IMR-90 (cell line): ENCODE data around the gene SCFD2. TPM values are rescaled to one million over a fixed set of nuclear protein-coding genes. Genes with fewer than 3 reads are reported as not detected.

Source experiments
- ATAC-seq: fragments of 200-7000 bp; cut with Tn5 transposase; 2 replicates; pipeline ENCODE4 v1.9.1; 2020; ENCODE audit warnings: low read depth, mild to moderate bottlenecking, moderate library complexity
- BruUV-seq: library from RNA; stranded (reverse); fragments of 400-500 nt; replicated peaks from 2 replicates; lab custom pipeline; 2021; lab: Mats Ljungman, UMichigan
- CTCF ChIA-PET: fragments of 300-600 bp; formaldehyde crosslinking; extraction: SDS; loops from one replicate; lab custom pipeline; 2021; ENCODE audit warnings: antibody characterized with exemption; lab: Yijun Ruan, JAX
- POLR2A ChIA-PET: fragments of 300-600 bp; sonication (Branson Sonifier 250); formaldehyde crosslinking; loops from one replicate; lab custom pipeline; 2022; ENCODE audit warnings: antibody characterized with exemption; ENCODE audit not compliant: unreplicated experiment; lab: Charles Lee
- DNase-seq: peaks from one replicate; pipeline ENCODE4 v3.0.0; 2013
- H2AFZ ChIP-seq: replicated peaks from 2 replicates; pipeline ENCODE3; 2013; ENCODE audit warnings: low read length, mild to moderate bottlenecking; ENCODE audit not compliant: poor library complexity
- H2AK5ac ChIP-seq: 2 replicates; pipeline ENCODE4 v1.6.1; 2013; ENCODE audit warnings: low read depth, low read length, inconsistent platforms
- H2AK9ac ChIP-seq: replicated peaks from 2 replicates; pipeline ENCODE3; 2013; ENCODE audit warnings: mild to moderate bottlenecking, low read depth, low read length, moderate library complexity; ENCODE audit not compliant: poor library complexity
- H2BK120ac ChIP-seq: 2 replicates; pipeline ENCODE4 v1.6.1; 2013; ENCODE audit warnings: low read depth, low read length, inconsistent platforms
- H2BK15ac ChIP-seq: 3 replicates; pipeline ENCODE4 v1.6.1; 2013; ENCODE audit warnings: low read depth, low read length, inconsistent platforms
- H2BK20ac ChIP-seq: 2 replicates; pipeline ENCODE4 v1.6.1; 2013; ENCODE audit warnings: low read depth, mild to moderate bottlenecking, inconsistent platforms, low read length, moderate library complexity
- H2BK5ac ChIP-seq: 2 replicates; pipeline ENCODE4 v1.6.1; 2013; ENCODE audit warnings: mild to moderate bottlenecking, low read depth, low read length, inconsistent platforms; ENCODE audit not compliant: poor library complexity, severe bottlenecking
- H3K14ac ChIP-seq: replicated peaks from 2 replicates; pipeline ENCODE4 v1.6.1; 2013; ENCODE audit warnings: low read depth, low read length, inconsistent platforms
- H3K18ac ChIP-seq: 2 replicates; pipeline ENCODE4 v1.6.1; 2013; ENCODE audit warnings: low read depth, low read length, control low read depth
- H3K23ac ChIP-seq: 2 replicates; pipeline ENCODE4 v1.6.1; 2013; ENCODE audit warnings: low read depth, low read length, inconsistent platforms
- H3K27ac ChIP-seq: 2 replicates; pipeline ENCODE4 v1.5.1; 2013; ENCODE audit warnings: mild to moderate bottlenecking, control low read depth, low read length; ENCODE audit not compliant: insufficient read depth
- H3K27me3 ChIP-seq: 2 replicates; pipeline ENCODE4 v1.6.1; 2013; ENCODE audit warnings: low read length; ENCODE audit not compliant: control insufficient read depth, insufficient read depth
- H3K36me3 ChIP-seq: 2 replicates; pipeline ENCODE4 v1.6.1; 2013; ENCODE audit warnings: low read length, mixed read lengths; ENCODE audit not compliant: control insufficient read depth, insufficient read depth
- H3K4ac ChIP-seq: 2 replicates; pipeline ENCODE4 v1.6.1; 2013; ENCODE audit warnings: low read depth, low read length, inconsistent platforms
- H3K4me1 ChIP-seq: 2 replicates; pipeline ENCODE4 v1.6.1; 2013; ENCODE audit warnings: low read length, mixed read lengths; ENCODE audit not compliant: control insufficient read depth, insufficient read depth
- H3K4me2 ChIP-seq: 2 replicates; pipeline ENCODE4 v1.6.1; 2013; ENCODE audit warnings: low read depth, mild to moderate bottlenecking, control low read depth, low read length, moderate library complexity
- H3K4me3 ChIP-seq: 2 replicates; pipeline ENCODE4 v1.5.1; 2013; ENCODE audit warnings: low read depth, mild to moderate bottlenecking, control low read depth, low read length, moderate library complexity; ENCODE audit not compliant: insufficient read depth
- H3K56ac ChIP-seq: 2 replicates; pipeline ENCODE4 v1.6.1; 2013; ENCODE audit warnings: low read length, inconsistent platforms; ENCODE audit not compliant: insufficient read depth; ENCODE audit errors: extremely low read depth
- H3K79me1 ChIP-seq, 2 experiments: 2 replicates each; pipeline ENCODE4 v1.6.1; 2013; ENCODE audit warnings: low read length in 2 of 2, inconsistent platforms in 1 of 2, low read depth in 1 of 2
- H3K9ac ChIP-seq: 2 replicates; pipeline ENCODE4 v1.6.1; 2013; ENCODE audit warnings: low read depth, low read length, control low read depth
- H3K9me1 ChIP-seq: 2 replicates; pipeline ENCODE4 v1.6.1; 2013; ENCODE audit warnings: low read length, inconsistent platforms; ENCODE audit not compliant: insufficient read depth
- H3K9me3 ChIP-seq: 2 replicates; pipeline ENCODE4 v1.6.1; 2013; ENCODE audit warnings: low read length; ENCODE audit not compliant: control insufficient read depth, insufficient read depth
- H4K20me1 ChIP-seq: 2 replicates; pipeline ENCODE4 v1.6.1; 2013; ENCODE audit warnings: low read length, inconsistent platforms; ENCODE audit not compliant: insufficient read depth
- H4K5ac ChIP-seq: 2 replicates; pipeline ENCODE4 v1.6.1; 2013; ENCODE audit warnings: mild to moderate bottlenecking, low read depth, low read length, control low read depth
- H4K8ac ChIP-seq, 2 experiments: 2 replicates each; pipeline ENCODE4 v1.6.1; 2013; ENCODE audit warnings: low read depth in 2 of 2, low read length in 2 of 2, control low read depth in 1 of 2, inconsistent platforms in 1 of 2
- H4K91ac ChIP-seq: 2 replicates; pipeline ENCODE4 v1.6.1; 2013; ENCODE audit warnings: low read depth, low read length, inconsistent platforms; ENCODE audit not compliant: insufficient read depth
- BHLHE40 ChIP-seq: fragments of 150-350 bp; IDR thresholded peaks from 2 replicates; pipeline ENCODE4 v1.6.1; 2016; ENCODE audit warnings: mild to moderate bottlenecking, low read depth, low read length
- CEBPB ChIP-seq: IDR thresholded peaks from 2 replicates; pipeline ENCODE4 v1.6.1; 2012; ENCODE audit warnings: low read depth, low read length, improper control_type of control experiment
- CHD1 ChIP-seq: IDR thresholded peaks from 2 replicates; pipeline ENCODE4 v1.6.1; 2012; ENCODE audit warnings: low read depth, low read length, improper control_type of control experiment
- FOS ChIP-seq: fragments of 150-350 bp; IDR thresholded peaks from 2 replicates; pipeline ENCODE4 v1.6.1; 2016; ENCODE audit warnings: low read depth, low read length
- MAFK ChIP-seq: IDR thresholded peaks from 2 replicates; pipeline ENCODE4 v1.6.1; 2012; ENCODE audit warnings: low read depth, low read length, improper control_type of control experiment
- MAZ ChIP-seq: IDR thresholded peaks from 2 replicates; pipeline ENCODE4 v1.6.1; 2012; ENCODE audit warnings: low read depth, mild to moderate bottlenecking, low read length, improper control_type of control experiment, moderate library complexity, borderline replicate concordance
- MXI1 ChIP-seq: IDR thresholded peaks from 2 replicates; pipeline ENCODE4 v1.6.1; 2012; ENCODE audit warnings: low read depth, mild to moderate bottlenecking, low read length, moderate library complexity, borderline replicate concordance
- NFE2L2 ChIP-seq: fragments of 150-350 bp; IDR thresholded peaks from 2 replicates; pipeline ENCODE4 v1.6.1; 2016; ENCODE audit warnings: low read depth, mild to moderate bottlenecking, low read length
- POLR2A ChIP-seq: IDR thresholded peaks from 2 replicates; pipeline ENCODE4 v1.6.1; 2012; ENCODE audit warnings: mild to moderate bottlenecking, low read depth, low read length
- RAD21 ChIP-seq: IDR thresholded peaks from 2 replicates; pipeline ENCODE4 v1.6.1; 2012; ENCODE audit warnings: low read length, improper control_type of control experiment
- RCOR1 ChIP-seq: IDR thresholded peaks from 2 replicates; pipeline ENCODE4 v1.6.1; 2012; ENCODE audit warnings: mild to moderate bottlenecking, low read length, improper control_type of control experiment; ENCODE audit not compliant: insufficient replicate concordance
- RFX5 ChIP-seq: IDR thresholded peaks from 2 replicates; pipeline ENCODE4 v1.8.0; 2012; ENCODE audit warnings: low read depth, mild to moderate bottlenecking, low read length, moderate library complexity
- SMC3 ChIP-seq: fragments of 150-350 bp; IDR thresholded peaks from 2 replicates; pipeline ENCODE4 v1.6.1; 2016; ENCODE audit warnings: low read depth, mild to moderate bottlenecking, antibody characterized with exemption, low read length, moderate library complexity
- WGBS, 2 experiments: methylation state at CpG; one replicate each; pipeline versions ENCODE4 v1.1.5 to v1.1.7; 2013; ENCODE audit warnings: missing lambda C conversion rate in 2 of 2; ENCODE audit not compliant: insufficient read length in 1 of 2; ENCODE audit errors: extremely low coverage in 2 of 2; 5-methylcytosine and 5-hydroxymethylcytosine counted together
- dilution Hi-C: fragments of 300-500 bp; cut with HindIII; formaldehyde crosslinking; loops from one replicate; pipeline ENCODE4 v1.14.3; 2018; ENCODE audit warnings: low sequenced_read_pairs; ENCODE audit not compliant: unreplicated experiment
- in situ Hi-C: fragments of 300-500 bp; cut with MboI; formaldehyde crosslinking; loops from 3 replicates; pipeline ENCODE4 v1.14.3; 2019; ENCODE audit warnings: low sequenced_read_pairs, inconsistent platforms, mixed read lengths
- intact Hi-C: fragments of 100-400 bp; cut with micrococcal nuclease; formaldehyde crosslinking; loops from 2 replicates; pipeline ENCODE4 v1.10.0; 2022
- polyA plus RNA-seq, 3 experiments: library from polyadenylated mRNA; depleted of rRNA; stranded (reverse); fragments of >200 nt; gene quantifications; 2 replicates each; pipeline ENCODE4 v1.2.3, GENCODE V29; 2012; ENCODE audit warnings: low replicate concordance in 1 of 3
- total RNA-seq: library from RNA; depleted of rRNA; stranded (reverse); fragments of >200 nt; gene quantifications from 2 replicates; pipeline ENCODE4 v1.2.3, GENCODE V29; 2012
- TF ChIP-seq, protein P1 (sequence below): fragments of 150-350 bp; IDR thresholded peaks from 2 replicates; pipeline ENCODE4 v1.6.1; 2017; ENCODE audit warnings: mild to moderate bottlenecking, antibody characterized with exemption, low read length, low read depth
- TF ChIP-seq, protein P2 (sequence below): conservative IDR thresholded peaks from 2 replicates; pipeline ENCODE4 v1.5.1; 2012; ENCODE audit warnings: mild to moderate bottlenecking, low read depth, low read length, improper control_type of control experiment
- TF ChIP-seq, protein P3 (sequence below): fragments of 150-350 bp; IDR thresholded peaks from 2 replicates; pipeline ENCODE4 v1.6.1; 2016; ENCODE audit warnings: low read depth, mild to moderate bottlenecking, low read length, moderate library complexity, borderline replicate concordance

SCFD2 gene
- total and polyA plus RNA-seq, 2 of the 4 experiments (the other 2 are of a cell fraction), result 18.9 to 62.4 TPM

DNA sequence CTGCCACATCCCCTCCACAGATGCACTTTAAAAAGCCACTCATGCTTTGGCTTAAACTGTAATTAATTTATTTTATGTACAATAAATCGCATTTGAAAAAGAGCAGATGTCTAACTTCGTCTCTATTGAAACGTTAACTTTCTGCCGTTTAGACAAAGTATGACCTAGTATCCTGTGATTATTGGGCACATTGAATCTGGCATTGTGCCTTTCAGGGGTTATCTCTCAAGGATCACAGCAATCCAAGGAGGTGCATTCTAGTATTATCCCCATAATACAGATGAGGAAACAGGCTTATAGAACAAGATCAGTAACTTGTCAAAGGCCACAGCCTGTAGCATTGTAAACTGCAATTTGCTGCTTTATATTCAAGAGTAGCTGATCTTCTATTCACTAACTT, 499.1 kb downstream of the SCFD2 start:
- Histone ChIP-seq H4K20me1 (no peaks in the 10 kb centered on the region), H3K27me3 (no peaks in the 10 kb centered on the region), H3K23ac (no peak overlapping the region), H3K9me3 (no peaks in the 10 kb centered on the region), H3K79me1 (no peaks in the 10 kb centered on the region; a peak in 1 of 4 replicates), H2BK15ac (no peak overlapping the region), H2AFZ (no peak overlapping the region), H3K9me1 (peaks cover 7% of the 10 kb centered on the region; the same call in 1 of the 2 replicates), H2BK120ac (no peak overlapping the region), H3K4ac (no peak overlapping the region), H3K36me3 (peaks cover 15% of the 10 kb centered on the region), H2BK20ac (no peak overlapping the region), H3K56ac (no peak overlapping the region), H3K9ac (no peak overlapping the region), H4K5ac (no peak overlapping the region), H3K4me3 (no peak overlapping the region), H3K27ac (no peak overlapping the region), H3K18ac (no peak overlapping the region), H2AK9ac (no peak overlapping the region), H2AK5ac (no peak overlapping the region), H4K91ac (no peak overlapping the region), H3K4me1 (peaks cover 9% of the 10 kb centered on the region; the same call in 1 of the 2 replicates), H3K14ac (no peak overlapping the region), H3K4me2 (no peak overlapping the region), H2BK5ac (no peak overlapping the region), H4K8ac (no peak overlapping the region)
- ATAC-seq, result no peak
- in situ Hi-C loops, result no loop called here
- DNase-seq, result no peak
- intact Hi-C loops, result loop anchor here (10.0 kb wide), 2 partner anchors 212 to 492 kb away; partner anchors contain the start of gene USP46
- WGBS, 2 experiments, result no CpG with 5 or more reads among the region's 4 CpGs
- ChIA-PET POLR2A (no interaction called here), CTCF (no interaction called here)
- dilution Hi-C loops, result no loop called here
- TF ChIP-seq BHLHE40, result no peak
- no peak for TF ChIP-seq POLR2A
- no peak for TF ChIP-seq CEBPB
- no peak for TF ChIP-seq NFE2L2
- TF ChIP-seq MXI1, result no peak
- TF ChIP-seq, protein P1, sequence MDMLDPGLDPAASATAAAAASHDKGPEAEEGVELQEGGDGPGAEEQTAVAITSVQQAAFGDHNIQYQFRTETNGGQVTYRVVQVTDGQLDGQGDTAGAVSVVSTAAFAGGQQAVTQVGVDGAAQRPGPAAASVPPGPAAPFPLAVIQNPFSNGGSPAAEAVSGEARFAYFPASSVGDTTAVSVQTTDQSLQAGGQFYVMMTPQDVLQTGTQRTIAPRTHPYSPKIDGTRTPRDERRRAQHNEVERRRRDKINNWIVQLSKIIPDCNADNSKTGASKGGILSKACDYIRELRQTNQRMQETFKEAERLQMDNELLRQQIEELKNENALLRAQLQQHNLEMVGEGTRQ, result no peak
- no peak for TF ChIP-seq RAD21
- TF ChIP-seq RCOR1, result no peak
- TF ChIP-seq, protein P2, sequence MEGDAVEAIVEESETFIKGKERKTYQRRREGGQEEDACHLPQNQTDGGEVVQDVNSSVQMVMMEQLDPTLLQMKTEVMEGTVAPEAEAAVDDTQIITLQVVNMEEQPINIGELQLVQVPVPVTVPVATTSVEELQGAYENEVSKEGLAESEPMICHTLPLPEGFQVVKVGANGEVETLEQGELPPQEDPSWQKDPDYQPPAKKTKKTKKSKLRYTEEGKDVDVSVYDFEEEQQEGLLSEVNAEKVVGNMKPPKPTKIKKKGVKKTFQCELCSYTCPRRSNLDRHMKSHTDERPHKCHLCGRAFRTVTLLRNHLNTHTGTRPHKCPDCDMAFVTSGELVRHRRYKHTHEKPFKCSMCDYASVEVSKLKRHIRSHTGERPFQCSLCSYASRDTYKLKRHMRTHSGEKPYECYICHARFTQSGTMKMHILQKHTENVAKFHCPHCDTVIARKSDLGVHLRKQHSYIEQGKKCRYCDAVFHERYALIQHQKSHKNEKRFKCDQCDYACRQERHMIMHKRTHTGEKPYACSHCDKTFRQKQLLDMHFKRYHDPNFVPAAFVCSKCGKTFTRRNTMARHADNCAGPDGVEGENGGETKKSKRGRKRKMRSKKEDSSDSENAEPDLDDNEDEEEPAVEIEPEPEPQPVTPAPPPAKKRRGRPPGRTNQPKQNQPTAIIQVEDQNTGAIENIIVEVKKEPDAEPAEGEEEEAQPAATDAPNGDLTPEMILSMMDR, result no peak
- TF ChIP-seq SMC3, result no peak
- TF ChIP-seq, protein P3, sequence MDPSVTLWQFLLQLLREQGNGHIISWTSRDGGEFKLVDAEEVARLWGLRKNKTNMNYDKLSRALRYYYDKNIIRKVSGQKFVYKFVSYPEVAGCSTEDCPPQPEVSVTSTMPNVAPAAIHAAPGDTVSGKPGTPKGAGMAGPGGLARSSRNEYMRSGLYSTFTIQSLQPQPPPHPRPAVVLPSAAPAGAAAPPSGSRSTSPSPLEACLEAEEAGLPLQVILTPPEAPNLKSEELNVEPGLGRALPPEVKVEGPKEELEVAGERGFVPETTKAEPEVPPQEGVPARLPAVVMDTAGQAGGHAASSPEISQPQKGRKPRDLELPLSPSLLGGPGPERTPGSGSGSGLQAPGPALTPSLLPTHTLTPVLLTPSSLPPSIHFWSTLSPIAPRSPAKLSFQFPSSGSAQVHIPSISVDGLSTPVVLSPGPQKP, result no peak
- no peak for TF ChIP-seq RFX5
- no peak for TF ChIP-seq CHD1
- no peak for TF ChIP-seq FOS
- no peak for TF ChIP-seq MAZ
- TF ChIP-seq MAFK, result no peak
- no TSS peak for BruUV-seq
